ENCODE results near the gene PRKAG2. TPM values are rescaled to one million over a fixed set of nuclear protein-coding genes. Genes with fewer than 3 reads are reported as not detected.
"Not testable (repeated sequence)": the region's sequence is repeated elsewhere in the genome, so short reads cannot be mapped to it uniquely, and the experiment has no call there.

PRKAG2 gene
- total RNA-seq, 1 donor from 2014 or later = 22.0 TPM

DNA sequence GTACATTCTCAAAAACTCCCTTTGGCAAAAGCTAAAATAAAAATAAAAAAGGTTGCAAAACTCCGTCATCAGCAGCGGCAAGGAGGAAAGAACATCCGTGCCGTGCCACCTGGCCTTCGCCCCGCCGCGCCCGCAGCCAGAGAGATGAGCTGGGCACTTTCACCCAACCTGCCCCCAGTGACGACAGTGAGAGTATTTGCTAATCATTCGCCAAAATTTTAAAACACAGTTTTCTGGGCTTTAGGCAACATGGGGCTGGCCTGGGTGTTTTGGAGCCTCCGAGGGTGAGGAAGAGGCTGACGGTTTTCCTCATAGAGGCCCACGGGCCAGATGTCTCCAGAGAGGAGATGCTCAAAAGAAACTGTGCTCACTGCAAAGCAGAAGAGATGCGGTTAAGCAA lies 128.2 kb downstream of the PRKAG2 start:
- no peak for DNase-seq (ENCODE audit: low read depth, low spot score)

DNA sequence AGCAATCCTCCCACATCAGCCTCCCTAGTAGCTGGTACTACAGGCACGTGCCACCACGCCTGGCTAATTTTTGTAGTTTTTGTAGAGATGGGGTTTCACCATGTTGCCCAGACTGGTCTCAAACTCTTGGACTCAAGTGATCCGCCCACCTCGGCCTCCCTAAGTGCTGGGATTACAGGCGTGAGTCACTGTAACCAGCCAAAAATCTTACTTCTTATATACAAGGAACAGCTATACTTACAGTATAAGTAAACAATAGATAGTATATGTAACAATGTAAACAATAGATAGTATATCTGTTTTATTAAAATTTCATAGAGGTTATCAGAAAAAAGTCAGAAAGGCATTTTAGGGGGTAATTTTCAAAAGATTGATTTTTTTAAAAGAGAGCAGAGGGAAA lies 128.9 kb downstream of the PRKAG2 start:
- DNase-seq (ENCODE audit: low read depth, low spot score) = not testable (repeated sequence)

DNA sequence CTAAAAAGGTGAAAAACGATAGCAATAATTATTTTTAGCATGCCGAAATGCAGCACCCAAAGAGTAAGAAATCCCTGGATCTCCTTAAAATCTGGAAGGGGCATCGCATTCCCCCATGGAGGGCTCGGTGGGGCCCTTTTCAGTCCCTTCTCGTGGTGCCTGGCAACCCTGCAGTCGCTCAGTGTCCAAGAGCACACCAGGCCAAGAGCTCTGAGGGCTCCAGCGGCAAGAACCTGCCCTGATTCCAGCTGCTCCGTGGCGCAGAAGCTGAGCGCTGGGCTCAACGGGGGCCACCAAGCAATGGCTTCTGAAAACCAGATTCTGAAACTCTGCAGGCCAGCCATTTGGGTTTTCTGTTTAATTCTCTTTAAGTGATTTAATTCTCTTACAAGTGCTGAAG lies 131.2 kb downstream of the PRKAG2 start:
- no peak for DNase-seq (ENCODE audit: low read depth, low spot score)

DNA sequence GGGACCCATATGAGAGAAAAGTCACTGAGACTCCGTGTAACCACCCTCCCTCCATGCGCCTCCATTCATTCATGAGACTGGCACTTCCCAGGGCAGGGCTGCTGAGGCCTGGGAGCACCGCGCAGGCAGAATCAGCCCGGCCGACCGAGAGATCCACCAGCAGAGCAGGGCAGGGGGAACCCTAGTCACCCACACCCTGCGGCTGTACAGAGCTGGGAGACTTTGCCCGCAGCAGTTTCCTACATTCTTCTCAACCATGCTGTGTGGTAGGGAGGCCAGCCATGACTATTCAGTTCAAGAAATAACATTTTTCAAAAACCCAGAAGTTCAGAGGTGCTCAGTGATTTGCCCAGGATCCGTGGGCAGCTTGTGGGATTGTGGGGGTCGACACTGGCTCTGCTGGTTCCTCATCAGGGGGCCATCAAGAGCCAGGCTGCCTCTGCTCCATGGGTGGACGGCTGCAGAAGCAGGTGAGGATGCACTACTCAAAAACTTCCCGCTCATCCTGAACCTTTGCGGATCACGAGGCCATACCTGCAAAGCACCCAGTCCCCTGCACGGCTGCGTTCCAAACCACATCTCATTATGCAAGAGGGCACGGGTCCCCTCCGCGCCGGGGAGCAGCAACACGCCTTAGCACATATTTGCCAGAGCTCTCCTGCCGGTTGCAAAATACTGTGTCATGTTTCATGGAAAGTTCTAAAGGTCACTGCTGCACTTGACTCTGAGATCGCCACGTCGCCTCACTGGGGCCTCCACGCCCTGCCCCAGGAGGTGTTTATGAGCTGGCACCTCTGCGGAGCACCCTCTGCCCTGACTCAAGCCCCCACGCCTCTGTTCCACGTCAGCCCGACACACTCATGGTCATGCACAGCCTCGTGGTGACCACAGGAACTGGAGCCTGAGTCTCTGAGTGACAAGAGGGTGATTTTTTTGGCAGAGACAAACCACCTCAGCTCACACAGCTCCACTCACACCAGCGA lies 132.0 kb downstream of the PRKAG2 start:
- DNase-seq (ENCODE audit: low read depth, low spot score) = no peak

DNA sequence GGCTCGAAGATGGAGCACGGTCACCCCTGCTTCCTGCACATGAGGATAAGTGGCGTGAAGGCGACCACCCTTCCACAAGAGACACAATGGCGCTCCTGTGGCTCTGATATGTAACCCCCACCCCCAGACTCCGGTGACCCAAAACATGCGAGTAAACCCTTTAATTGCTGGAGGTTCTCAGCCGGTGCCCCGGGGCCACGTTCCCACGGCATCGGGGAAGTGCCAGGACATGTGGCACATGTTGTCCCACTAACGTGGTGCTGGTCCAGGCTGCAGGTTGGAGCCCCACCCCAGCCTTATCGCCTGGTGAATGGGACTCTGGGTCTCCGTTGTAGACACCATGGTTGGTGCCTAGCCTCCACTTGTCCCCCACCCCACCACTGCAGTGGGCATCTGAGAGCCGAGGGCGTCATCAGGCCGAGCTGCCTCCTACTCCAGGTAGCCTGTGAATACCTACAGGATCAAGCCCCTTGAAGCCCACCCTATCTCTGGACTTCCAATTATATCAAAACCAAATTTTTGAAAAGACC lies 132.8 kb downstream of the PRKAG2 start:
- DNase-seq (ENCODE audit: low read depth, low spot score) = no peak

DNA sequence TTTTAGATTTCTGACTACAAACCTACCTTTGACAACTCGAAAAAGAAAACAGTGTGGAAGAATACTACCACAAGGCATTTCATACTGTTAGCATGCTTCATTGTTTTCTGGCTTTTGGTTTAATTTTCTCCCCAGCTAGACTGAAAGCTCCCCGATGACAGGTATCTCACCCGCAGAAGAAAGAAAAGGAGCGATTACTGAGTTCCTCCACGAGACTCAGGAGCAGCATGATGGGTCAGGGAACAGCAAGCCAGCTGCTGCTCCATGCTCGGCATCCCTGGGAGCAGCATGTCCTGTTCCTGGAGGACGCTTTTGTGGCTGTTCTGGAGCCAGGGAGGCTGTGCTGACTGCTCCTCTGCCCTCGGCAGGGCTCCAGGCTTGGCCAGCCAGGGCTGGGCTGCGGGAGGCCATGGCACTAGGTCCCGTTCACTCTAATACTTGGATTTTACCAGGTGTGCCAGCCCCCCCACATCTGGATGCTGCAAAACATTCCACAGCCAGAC lies 133.4 kb downstream of the PRKAG2 start:
- DNase-seq (ENCODE audit: low read depth, low spot score) = no peak

DNA sequence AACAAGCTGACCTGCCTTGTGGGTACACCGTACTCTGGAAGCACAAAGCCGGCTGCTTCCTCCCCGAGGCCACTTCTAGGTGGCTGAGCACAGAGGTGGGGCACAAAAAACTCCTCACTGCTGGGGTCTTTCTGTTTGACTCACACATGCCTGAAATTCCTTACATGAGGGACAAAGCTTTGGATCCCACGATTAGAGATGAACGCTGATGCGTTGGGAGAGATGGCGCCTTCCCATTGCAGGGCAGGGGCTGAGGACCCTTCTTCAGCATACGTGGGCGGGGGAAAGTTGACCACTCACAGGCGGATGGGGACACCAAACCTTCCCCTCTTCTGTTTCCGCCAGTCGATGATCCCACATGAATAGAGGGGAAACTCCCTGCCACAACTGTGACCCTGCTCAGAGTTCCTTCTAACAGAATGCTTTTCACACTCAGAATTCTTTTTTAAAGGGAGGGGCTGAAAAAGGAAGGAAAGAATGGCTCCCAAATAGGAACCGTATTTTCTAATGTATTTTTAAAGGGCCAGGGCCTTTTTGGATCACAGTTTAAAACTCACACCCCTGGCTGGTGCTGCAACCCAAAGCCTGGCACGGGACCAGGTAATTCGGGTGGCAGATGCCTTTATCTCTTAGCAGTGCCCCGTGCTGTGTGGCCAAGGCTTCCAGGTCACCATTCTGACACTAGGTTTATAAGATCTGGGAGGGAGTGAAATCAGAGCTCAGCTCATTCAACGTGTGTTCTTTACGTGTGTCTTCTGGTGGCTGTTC lies 134.0 kb downstream of the PRKAG2 start:
- no peak for DNase-seq (ENCODE audit: low read depth, low spot score)

DNA sequence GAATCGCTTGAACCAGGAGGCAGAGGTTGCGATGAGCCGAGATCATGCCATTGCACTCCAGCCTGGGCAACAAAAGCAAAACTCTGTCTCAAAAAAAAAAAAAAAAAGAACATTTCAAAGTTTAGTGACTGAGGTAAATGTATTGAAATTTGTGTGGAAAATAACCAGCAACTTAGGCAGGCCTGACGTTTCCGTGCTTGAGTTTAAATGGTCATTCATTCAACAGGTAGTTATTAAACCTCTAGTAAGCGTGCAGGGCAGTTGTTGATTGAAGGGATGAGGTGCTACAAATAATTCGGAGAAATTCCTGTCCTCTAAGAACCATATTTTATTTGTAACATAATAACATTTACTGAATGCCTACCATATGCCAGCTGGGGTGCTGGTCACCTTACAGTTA lies 135.3 kb downstream of the PRKAG2 start:
- no peak for DNase-seq (ENCODE audit: low read depth, low spot score)

DNA sequence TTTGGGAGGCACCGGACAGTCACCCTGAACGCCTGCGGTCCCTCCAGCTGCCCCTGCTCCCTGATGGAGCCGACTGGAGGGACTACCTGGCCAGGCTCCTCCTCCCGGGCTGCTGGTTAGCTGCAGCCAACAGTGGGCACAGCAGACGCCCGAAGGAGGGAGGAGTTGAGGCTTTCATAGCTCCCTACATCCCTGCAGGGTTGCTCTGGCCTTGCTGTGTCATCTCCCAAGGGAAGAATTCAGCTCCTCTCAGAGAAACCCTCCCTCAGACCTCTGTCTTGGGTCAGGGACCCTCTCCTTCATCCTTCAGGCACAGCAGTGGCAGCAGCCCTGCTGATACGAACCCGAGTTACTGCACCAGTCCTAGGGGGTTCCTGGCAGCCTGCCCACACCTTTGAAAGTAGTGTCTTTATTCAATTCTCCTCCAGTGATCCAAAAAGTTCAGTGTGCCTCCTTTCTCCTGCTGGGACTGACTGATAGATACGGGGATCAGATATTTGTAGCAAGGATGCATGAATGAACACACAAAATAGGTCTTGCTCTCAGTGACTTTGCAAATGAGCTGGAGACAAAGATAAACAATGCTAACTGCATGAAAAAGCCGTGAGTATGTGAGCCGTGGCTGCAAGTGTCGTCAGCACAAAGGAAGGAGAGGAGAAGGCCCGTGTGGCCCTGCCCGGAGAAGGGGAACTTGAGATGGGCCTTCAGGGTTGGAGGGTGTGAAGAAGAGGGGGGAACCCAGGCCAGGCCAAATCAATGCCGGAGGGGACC lies 136.6 kb downstream of the PRKAG2 start:
- DNase-seq (ENCODE audit: low read depth, low spot score) = no peak

DNA sequence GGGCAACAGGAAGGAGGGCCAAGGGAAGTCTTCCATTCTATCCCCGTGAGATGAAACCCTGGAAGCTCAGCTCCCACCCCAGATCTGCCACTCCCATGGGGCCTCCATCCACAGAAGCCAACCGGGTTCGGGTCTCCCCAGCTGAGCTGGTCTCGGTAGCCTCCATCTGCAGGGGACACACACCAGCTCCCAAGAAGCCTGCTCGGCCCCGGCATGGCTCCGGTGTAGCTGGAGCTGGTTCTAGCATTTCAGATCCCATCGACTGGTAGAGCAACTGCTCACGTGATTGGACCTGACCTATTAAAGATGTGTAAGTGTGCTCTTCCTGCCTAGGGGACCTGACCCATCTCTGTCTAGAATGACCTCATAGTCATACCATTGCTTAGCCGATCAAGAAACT lies 138.0 kb downstream of the PRKAG2 start:
- no peak for DNase-seq (ENCODE audit: low read depth, low spot score)

DNA sequence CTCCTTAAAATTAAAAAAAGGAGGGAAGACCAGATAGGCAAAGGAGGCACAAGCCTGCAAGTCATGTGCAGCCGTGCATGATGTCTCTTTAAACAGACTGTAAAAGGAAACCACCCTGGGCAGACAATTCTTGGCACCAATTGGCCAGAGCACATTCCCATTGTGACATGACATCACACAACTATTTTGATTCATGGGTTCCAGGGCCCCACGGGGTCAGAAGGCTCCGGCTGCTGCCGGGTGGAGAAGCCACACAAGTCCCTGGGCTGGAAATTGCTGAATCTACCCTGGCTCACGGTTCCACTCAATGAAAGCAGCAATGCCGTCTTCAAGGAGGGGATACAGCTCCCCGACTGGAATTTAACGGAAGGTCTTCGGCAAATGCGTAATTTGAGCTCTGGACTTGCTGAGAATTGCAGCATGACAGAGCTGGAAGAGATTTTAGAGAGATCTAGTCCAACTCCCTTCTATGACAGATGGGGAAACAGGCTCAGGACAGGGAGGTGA lies 140.5 kb downstream of the PRKAG2 start:
- DNase-seq (ENCODE audit: low read depth, low spot score) = peak; percentile 64

DNA sequence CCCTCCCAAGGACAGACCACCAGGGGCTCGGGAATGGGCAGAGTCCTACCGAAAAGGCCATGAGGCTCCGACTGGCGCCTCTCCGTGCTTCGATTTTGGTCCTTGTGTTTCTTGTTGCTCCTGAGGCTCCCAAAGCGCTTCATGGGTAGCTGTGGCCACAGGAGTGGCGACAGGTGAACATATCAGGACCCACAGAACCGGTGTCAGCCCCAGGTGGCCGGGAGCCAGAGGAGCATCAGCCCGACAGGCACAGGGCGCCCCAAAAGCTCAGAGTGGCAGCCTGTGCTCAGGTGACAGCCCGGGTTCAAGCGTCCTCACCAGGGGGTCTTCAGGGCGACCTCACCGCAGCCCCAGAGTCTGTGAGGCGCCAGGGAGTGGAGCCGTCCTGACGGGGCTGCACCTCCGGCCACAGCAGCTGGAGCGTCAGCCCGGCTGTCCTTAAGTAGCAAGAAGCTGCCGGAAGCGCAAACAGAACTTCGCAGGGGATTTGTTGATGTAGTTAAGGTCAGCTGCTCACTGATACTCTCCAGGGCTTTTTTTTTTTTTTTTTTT lies 141.0 kb downstream of the PRKAG2 start:
- DNase-seq (ENCODE audit: low read depth, low spot score) = no peak

DNA sequence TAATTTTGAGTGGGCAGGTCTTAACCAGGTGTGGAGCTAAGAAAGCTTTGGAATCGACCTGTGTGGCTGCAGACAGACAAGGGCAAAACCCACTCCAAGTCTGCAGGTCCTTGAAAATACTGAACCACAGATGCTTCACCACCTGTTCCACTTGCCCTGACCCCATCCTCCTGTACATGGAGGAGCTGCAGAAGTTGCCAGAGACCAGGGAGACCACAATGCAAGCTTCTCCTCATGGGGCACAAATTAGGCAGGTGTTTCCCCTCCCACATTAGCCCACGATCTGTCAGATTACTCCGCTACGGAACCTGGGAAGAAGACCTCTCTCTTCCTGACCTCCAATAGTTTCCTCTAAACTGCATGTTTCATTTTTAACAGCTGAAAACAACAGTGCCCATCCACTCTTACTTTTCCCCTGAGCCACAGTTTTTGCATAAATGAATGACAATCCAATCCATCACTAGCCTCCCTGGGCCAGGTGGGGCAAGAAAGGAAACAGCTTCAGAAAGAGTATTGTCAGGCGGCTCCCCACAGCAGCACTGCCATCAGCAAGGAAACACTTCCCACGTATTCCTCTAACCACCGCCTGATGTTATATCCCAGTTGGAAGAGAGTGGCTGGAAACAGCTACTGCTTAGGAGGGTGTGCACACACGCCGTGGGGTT lies 141.6 kb downstream of the PRKAG2 start:
- DNase-seq (ENCODE audit: low read depth, low spot score) = no peak

DNA sequence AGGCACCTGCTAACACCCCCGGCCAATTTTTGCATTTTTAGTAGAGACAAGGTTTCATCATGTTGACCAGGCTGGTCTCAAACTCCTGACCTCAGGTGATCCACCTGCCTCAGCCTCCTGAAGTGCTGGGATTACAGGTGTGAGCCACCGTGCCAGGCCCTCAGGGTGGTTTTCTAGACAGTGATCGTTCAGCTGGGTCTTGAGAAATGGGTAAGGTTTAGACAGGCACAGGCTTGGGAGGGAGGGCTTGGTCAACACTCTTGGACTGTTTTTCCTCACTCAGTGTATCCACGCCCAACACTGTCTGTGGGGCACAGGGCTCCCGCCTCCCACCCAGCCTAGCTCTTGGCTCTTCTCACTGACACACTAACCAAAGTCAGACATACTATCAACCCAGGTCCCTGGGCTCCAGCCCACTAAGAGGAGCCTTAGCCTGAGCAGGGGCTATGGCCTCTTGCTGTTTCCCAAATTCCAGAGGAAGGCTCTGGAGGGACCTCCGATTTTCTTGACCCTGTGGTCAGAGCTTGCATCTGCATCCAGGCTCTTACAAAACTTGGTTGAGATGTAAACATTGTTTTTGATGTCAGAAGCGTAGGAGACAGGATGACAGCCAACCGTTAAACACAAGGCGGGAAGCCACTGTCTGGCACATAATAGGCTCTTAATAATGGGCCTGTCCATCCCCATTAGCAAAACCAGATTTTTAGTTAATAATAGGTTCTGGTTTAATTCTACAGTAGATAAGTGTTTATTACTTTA lies 143.9 kb downstream of the PRKAG2 start:
- DNase-seq (ENCODE audit: low read depth, low spot score) = no peak

DNA sequence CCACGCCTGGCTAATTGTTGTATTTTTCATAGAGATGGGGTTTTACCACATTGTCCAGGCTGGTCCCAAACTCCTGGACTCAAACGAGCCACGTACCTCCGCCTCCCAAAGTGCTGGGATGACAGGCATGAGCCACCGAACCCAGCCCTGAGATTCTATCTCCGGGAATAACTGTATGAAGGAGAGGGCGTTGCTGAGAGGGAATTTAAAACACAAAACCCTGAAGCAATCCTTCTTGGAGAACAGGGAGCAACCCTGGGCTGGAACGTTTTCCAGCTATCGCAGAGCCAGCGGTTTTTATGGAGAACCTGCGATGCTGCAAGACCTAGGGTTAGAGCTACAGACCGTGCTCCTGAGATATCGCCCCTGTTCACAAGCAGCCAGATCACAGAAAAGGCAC lies 144.6 kb downstream of the PRKAG2 start:
- no peak for DNase-seq (ENCODE audit: low read depth, low spot score)

DNA sequence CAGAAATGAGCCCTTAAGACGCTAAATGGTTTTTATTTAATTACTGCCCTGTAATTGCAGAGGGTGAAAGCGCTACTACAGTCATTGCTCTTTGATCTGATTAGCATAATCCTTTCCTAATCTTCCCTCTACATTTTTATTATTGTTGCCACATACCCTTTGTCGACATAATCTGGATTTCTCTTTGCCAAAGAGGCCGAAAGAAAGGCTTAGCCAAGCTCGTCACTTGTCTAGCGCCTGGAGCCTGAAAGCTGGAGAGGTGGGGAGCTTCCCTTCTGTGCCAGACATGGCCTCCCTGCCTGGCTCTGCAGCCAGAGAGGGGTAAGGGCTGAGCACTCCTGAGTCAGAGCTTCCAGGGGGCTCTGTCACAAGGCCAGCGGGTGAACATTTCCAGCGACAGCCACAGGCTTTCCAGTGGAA lies 145.9 kb downstream of the PRKAG2 start:
- DNase-seq (ENCODE audit: low read depth, low spot score) = no peak

DNA sequence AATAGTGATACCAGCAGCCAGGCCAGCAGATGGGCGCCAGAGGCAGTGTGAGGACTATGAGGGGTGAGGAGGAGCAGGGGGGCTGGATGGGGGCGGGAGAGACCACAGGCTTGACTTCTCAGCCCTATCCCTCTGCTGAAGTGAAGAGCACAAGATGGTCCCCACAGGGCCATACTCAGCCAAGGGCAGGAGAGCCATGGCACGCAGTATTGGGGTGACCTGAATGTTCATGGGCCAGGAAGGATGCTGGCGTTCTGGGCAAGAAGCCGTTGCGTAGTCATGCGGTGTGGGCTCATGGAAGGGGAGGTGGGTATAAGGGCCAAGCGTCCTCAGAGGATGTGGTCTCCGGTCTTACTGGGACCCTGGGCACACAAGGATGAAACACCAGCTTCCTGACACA lies 146.3 kb downstream of the PRKAG2 start:
- DNase-seq (ENCODE audit: low read depth, low spot score) = no peak

DNA sequence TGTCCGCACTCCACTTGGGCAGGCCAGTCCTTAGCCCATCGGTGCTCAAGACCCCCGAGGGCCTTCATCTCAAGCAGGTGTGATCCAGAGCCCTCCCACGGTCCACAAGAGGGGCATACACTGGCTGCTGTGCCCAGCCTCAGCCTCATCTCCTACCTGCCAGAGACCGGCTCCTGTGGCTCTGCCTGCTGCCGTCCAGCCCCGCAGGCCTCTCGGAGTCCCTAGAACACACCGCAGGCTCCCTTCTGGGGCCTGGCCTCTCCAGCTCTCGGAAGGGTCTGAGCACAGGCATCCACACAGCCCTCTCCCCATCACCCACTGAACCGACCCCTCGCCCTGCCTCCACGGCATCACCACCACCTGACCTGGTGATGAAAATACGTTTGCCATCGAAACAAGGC lies 147.4 kb downstream of the PRKAG2 start:
- DNase-seq (ENCODE audit: low read depth, low spot score) = no peak

DNA sequence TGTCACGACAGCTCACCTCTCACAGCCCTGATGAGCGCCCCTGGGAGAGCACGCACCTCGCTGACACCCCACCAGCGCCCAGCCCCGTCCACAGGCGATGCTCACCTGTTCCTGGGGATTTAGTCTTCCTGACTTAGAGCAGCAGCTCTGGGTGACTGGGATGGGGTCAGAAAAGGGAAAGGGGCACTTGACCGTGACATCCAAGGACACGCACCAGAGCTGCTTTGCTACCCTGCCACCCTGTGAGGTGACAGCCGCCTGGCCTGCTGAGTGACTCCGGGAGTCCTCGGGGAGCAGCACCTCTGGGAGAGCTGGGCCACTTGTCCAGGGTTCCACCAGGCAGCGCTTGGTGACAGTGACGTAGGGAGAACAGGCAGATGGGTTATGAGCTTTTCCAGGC lies 148.2 kb downstream of the PRKAG2 start:
- no peak for DNase-seq (ENCODE audit: low read depth, low spot score)

DNA sequence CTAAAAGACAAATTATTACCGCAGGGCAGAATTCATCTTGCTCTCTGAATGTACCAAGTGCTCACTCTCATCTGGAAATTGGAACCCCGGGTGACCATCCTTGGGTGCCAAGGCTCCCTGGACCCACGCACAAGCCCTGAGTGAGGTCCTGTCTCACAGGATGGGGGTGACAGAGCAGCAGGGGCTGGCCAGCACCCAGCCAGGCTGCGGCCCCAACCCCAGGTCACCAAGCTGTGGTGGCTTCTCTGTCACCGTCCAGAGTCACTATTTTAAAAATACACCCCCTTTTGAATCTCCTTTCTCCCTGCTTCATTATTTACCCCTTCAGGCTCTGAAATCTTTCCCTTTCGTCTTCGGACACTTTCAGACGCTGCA lies 148.6 kb downstream of the PRKAG2 start:
- DNase-seq (ENCODE audit: low read depth, low spot score) = no peak

All from pulmonary artery endothelial cell (primary cell).